MCF 10A (cell line): Measurements from ENCODE around the gene C1orf198. TPM values are rescaled to one million over a fixed set of nuclear protein-coding genes. Genes with fewer than 3 reads are reported as not detected.

Source experiments
- BruUV-seq: library from RNA; stranded (reverse); fragments of 400-500 nt; replicated peaks from 2 replicates; lab custom pipeline; 2021; lab: Mats Ljungman, UMichigan
- CTCF ChIA-PET: fragments of 300-600 bp; sonication (Branson Sonifier 250); formaldehyde crosslinking; extraction: SDS; loops from one replicate; lab custom pipeline; 2021; ENCODE audit warnings: antibody characterized with exemption, inconsistent platforms; lab: Yijun Ruan, JAX
- POLR2A ChIA-PET: fragments of 300-600, 350-650 bp; sonication (Branson Sonifier 250); formaldehyde crosslinking; extraction: SDS; loops from one replicate; lab custom pipeline; 2020; ENCODE audit warnings: antibody characterized with exemption, inconsistent platforms; lab: Yijun Ruan, JAX
- DNase-seq: peaks from one replicate; pipeline ENCODE4 v3.0.0-alpha.2; 2018; ENCODE audit not compliant: unreplicated experiment
- H3K27ac Mint-ChIP-seq: one replicate; pipeline ENCODE4 v1.8.0; 2022; ENCODE audit warnings: mild to moderate bottlenecking, low read depth, mixed read lengths; ENCODE audit not compliant: unreplicated experiment
- H3K27me3 Mint-ChIP-seq: one replicate; pipeline ENCODE4 v1.8.0; 2022; ENCODE audit warnings: mixed read lengths; ENCODE audit not compliant: insufficient read depth, unreplicated experiment
- H3K36me3 Mint-ChIP-seq: one replicate; pipeline ENCODE4 v1.8.0; 2022; ENCODE audit warnings: mild to moderate bottlenecking, moderate library complexity, mixed read lengths; ENCODE audit not compliant: insufficient read depth, unreplicated experiment
- H3K4me1 Mint-ChIP-seq: one replicate; pipeline ENCODE4 v1.8.0; 2022; ENCODE audit warnings: mixed read lengths; ENCODE audit not compliant: insufficient read depth, unreplicated experiment
- H3K4me3 Mint-ChIP-seq: one replicate; pipeline ENCODE4 v1.8.0; 2022; ENCODE audit warnings: mild to moderate bottlenecking, moderate library complexity, mixed read lengths; ENCODE audit not compliant: unreplicated experiment
- H3K9me3 Mint-ChIP-seq: one replicate; pipeline ENCODE4 v1.8.0; 2022; ENCODE audit warnings: mixed read lengths; ENCODE audit not compliant: unreplicated experiment
- intact Hi-C: fragments of 100-400 bp; cut with micrococcal nuclease; formaldehyde crosslinking; loops from 2 replicates; pipeline ENCODE4 v1.14.1; 2022
- total RNA-seq: library from RNA; stranded (reverse); gene quantifications from 2 replicates; pipeline ENCODE4 v1.2.3, GENCODE V29; 2022
- TF ChIP-seq, protein P1 (sequence below): fragments of 200-600 bp; IDR thresholded peaks from one replicate; pipeline ENCODE4 v1.8.0; 2022; ENCODE audit warnings: antibody characterized with exemption, mild to moderate bottlenecking; ENCODE audit not compliant: unreplicated experiment

C1orf198 gene
- total RNA-seq, 1 experiment from 2014 or later, result 13.7 TPM

DNA sequence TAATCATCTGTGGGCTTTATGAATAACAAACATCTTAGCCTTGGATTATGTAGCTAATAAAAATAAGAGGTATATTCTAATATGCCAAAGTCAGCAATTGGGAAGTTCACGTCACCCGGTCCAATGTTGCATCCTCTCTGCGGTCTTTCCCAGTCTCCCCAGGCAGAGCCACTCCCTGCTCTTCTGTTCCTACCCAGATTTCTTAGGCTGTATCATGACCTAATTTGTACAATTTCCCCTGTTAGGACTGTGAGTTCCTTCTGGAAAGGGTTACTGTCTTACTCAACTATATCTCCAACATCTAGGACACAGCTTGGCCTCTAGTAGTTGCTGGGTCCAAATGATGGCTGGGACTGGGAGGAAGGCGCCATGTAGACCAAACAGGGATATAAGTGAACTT lies 29.8 kb upstream of the C1orf198 start:
- POLR2A ChIA-PET, result interaction anchor here (1.4 to 1.7 kb wide), 2 partner anchors 14 to 80 kb away, joined by 3 read pairs; partner anchors contain the start of genes ARV1 and TTC13
- Mint-ChIP-seq H3K36me3 (no peaks in the 10 kb centered on the region), H3K27ac (no peak overlapping the region)

DNA sequence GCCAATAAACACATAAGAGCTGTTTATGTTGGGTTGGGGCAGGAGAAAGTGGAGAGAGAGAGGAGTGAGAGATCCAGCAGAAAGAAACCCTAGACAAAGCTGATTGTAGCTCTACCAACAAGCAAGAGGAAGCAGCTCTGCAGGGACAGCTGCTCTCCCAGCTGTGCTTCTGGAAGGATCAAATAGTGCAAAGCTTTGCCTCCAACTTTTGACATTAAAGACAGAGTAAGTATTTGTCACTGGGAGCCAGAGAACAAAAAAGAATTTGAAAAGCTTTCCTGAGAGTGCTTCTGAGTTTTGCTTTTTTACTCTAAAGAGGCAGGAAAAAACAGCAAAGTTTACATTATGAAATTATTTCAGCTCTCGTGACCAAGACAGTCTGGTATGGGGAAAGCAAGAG lies 28.5 kb upstream of the C1orf198 start:
- Mint-ChIP-seq H3K4me1 (no peaks in the 10 kb centered on the region), H3K36me3 (no peaks in the 10 kb centered on the region), H3K4me3 (no peak overlapping the region), H3K27ac (no peak overlapping the region), H3K27me3 (no peaks in the 10 kb centered on the region), H3K9me3 (no peaks in the 10 kb centered on the region)
- POLR2A ChIA-PET, result interaction anchor here (0.6 to 1.0 kb wide), 2 partner anchors 9 to 120 kb away, joined by 3 read pairs; no protein-coding TSS in a partner anchor
- TF ChIP-seq, protein P1, sequence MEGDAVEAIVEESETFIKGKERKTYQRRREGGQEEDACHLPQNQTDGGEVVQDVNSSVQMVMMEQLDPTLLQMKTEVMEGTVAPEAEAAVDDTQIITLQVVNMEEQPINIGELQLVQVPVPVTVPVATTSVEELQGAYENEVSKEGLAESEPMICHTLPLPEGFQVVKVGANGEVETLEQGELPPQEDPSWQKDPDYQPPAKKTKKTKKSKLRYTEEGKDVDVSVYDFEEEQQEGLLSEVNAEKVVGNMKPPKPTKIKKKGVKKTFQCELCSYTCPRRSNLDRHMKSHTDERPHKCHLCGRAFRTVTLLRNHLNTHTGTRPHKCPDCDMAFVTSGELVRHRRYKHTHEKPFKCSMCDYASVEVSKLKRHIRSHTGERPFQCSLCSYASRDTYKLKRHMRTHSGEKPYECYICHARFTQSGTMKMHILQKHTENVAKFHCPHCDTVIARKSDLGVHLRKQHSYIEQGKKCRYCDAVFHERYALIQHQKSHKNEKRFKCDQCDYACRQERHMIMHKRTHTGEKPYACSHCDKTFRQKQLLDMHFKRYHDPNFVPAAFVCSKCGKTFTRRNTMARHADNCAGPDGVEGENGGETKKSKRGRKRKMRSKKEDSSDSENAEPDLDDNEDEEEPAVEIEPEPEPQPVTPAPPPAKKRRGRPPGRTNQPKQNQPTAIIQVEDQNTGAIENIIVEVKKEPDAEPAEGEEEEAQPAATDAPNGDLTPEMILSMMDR, result no peak
- BruUV-seq, result no TSS peak
- intact Hi-C loops, result no loop called here
- DNase-seq, result no peak
- CTCF ChIA-PET, result interaction anchor here (0.6 to 3.2 kb wide), 5 partner anchors 16 to 1471 kb away, joined by 3 to 15 read pairs (median 4); no protein-coding TSS in a partner anchor

More for the DNA sequence above, 29.8 kb upstream of the C1orf198 start:
- no TSS peak for BruUV-seq
- TF ChIP-seq, protein P1, result no peak
- intact Hi-C loops, result no loop called here
- Mint-ChIP-seq H3K4me3 (no peak overlapping the region), H3K9me3 (no peaks in the 10 kb centered on the region), H3K27me3 (no peaks in the 10 kb centered on the region), H3K4me1 (no peaks in the 10 kb centered on the region)
- CTCF ChIA-PET, result interaction anchor here (1.7 kb wide), 1 partner anchor 18 kb away, joined by 8 read pairs; no protein-coding TSS in a partner anchor
- DNase-seq, result no peak

DNA sequence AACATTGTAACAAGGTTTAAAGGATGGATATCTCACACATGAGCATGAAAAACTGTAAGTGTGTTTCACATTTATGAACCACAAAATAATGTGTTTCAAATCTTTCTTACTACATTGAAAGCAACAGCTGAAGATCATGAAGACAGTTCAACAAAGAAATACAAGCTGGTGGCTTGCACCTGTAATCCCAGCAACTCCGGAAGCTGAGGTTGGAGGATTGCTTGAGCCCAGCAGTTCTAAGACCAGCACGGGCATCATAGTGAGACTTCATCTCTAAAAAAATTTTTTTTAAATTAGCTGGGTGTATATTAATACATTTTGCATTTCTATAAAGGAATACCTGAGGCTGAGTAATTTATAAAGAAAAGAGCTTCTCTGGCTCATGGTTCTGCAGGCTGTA lies 27.1 kb upstream of the C1orf198 start:
- Mint-ChIP-seq H3K27ac (no peak overlapping the region), H3K36me3 (no peaks in the 10 kb centered on the region), H3K9me3 (no peaks in the 10 kb centered on the region), H3K4me3 (no peak overlapping the region), H3K27me3 (no peaks in the 10 kb centered on the region), H3K4me1 (no peaks in the 10 kb centered on the region)
- TF ChIP-seq, protein P1, result no peak
- CTCF ChIA-PET, result interaction anchor here (0.8 to 4.2 kb wide), 6 partner anchors 9 to 249 kb away, joined by 3 to 16 read pairs (median 5); no protein-coding TSS in a partner anchor
- DNase-seq, result no peak
- BruUV-seq, result no TSS peak
- POLR2A ChIA-PET, result interaction anchor here (0.6 to 1.7 kb wide), 7 partner anchors 11 to 262 kb away, joined by 3 to 4 read pairs (median 3); no protein-coding TSS in a partner anchor
- intact Hi-C loops, result no loop called here

DNA sequence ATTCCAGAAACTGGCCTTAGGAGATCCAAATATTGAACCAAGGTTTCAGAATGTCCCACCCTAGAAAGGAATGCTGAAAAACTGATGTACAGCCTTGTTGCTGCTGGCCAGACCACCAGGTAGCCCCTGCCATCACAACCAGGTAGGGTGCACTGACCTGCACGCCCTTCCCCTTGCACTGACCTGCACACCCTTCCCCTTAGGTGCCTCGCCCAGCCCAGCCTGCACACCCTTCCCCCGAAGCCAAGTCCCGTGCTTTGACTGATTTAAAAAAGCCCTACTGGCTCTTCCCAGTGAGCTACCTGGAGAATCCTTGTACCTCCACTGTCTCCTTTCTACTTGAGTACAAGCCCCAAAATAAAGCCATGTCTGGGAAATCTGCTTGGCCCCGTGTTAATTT lies 26.3 kb upstream of the C1orf198 start:
- ChIA-PET POLR2A (interaction anchor here (0.6 to 1.7 kb wide), 4 partner anchors 10 to 85 kb away, joined by 3 to 4 read pairs (median 3); partner anchors contain the start of gene ARV1), CTCF (interaction anchor here (1.0 to 4.2 kb wide), 3 partner anchors 10 to 98 kb away, joined by 5 to 16 read pairs (median 15); no protein-coding TSS in a partner anchor)
- H3K27me3 Mint-ChIP-seq, result no peaks in the 10 kb centered on the region
- intact Hi-C loops, result no loop called here
- no peak overlapping the region for H3K27ac Mint-ChIP-seq
- H3K36me3 Mint-ChIP-seq, result no peaks in the 10 kb centered on the region
- H3K4me3 Mint-ChIP-seq, result no peak overlapping the region
- H3K4me1 Mint-ChIP-seq, result no peaks in the 10 kb centered on the region
- TF ChIP-seq, protein P1, result no peak
- H3K9me3 Mint-ChIP-seq, result no peaks in the 10 kb centered on the region
- no peak for DNase-seq
- no TSS peak for BruUV-seq
